NCI-H446 (cell line): ENCODE results near the gene CDK16.
"Not testable (repeated sequence)": the region's sequence is repeated elsewhere in the genome, so short reads cannot be mapped to it uniquely, and the experiment has no call there.

Experiments
- DNase-seq, 2 experiments: peaks; one replicate each; lab custom pipeline; 2025; lab: John Stamatoyannopoulos, UW

Gene CDK16

DNA sequence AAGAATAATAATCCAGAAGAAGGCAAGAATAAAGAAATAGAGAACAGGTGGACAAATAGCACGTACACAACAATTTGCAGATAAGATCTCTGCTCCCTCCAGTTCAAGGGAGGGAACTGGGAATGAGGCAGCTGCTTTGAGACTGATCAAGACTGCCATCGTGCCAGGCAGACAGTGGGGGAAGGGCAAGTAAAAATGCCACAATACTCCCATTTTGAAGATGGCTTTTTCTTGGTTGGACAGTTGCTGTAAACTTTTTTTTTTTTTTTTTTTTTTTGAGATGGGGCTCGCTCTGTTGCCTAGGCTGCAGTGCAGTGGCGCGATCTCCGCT, 31.5 kb downstream of the CDK16 start:
- DNase-seq, result no peak

DNA sequence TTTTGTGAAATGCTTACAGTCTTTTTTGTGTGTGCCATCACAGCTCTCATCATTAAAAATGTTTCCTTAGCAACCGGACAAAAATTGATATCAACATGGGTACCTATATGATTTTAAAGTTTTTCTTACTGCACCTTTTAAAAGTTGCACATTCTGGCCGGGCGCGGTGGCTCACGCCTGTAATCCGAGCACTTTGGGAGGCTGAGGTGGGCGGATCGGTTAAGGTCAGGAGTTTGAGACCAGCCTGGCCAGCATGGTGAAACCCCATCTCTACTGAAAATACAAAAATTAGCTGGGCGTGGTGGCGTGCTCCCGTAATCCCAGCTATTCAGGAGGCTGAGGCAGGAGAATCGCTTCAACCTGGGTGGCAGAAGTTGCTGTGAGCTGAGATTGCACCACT, 39.1 kb downstream of the CDK16 start:
- DNase-seq, result not testable (repeated sequence)

- DNase-seq, result no peak
Observed at GRCh38 chrX:47264483-47265173, 46.1 kb downstream of the CDK16 start.

GRCh38 chrX:47266643-47267042, 48.2 kb downstream of the CDK16 start:
- no peak for DNase-seq

DNA sequence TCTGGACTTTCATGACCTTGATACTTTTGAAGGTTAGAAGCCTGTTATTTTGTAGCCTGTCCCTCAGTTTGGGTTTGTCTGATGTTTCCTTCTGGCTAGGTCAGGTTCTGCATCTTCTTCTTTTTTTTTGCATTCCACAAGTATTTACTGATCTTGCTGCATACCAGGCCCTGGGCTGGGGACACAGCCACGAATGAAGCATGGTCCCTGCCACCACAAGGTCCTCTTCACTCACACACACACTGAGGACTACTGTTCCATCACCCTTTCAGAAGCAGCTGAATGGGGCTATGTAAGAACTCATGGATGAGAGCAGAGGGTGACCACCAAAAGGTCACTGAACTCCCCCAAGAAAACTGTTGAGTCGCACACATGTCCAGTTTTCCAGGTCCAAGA, 53.5 kb downstream of the CDK16 start:
- DNase-seq, result no peak

- no peak for DNase-seq
Observed at GRCh38 chrX:47273011-47273730, 54.7 kb downstream of the CDK16 start.

DNA sequence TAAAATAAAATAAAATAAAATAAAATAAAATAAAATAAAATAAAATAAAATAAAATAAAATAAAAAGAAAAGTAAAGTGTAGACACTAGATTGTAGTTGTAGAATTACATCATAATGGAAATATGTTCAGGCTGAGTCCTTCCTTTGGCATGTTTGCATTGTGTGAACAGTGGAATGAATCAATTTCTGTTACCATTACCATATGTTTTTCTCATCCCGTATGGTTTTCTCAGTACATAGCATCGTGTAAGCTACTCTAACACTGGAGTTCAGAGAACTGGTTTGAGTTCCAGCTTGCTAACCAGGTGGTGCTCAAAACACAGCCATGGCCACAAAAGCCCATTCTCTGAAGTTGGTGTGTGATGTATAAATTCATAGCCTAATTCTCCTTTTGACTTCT, 60.2 kb downstream of the CDK16 start:
- DNase-seq, result no peak
